Gastroesophageal sphincter (tissue), 4 donors: ENCODE measurements around the gene MMP24. TPM values are rescaled to one million over a fixed set of nuclear protein-coding genes. Genes with fewer than 3 reads are reported as not detected.

ENCODE experiments used
- ATAC-seq: fragments of 150-250 bp; one replicate; pipeline ENCODE4 v1.9.1; 2016; ENCODE audit warnings: mild to moderate bottlenecking, moderate library complexity
- H3K27ac ChIP-seq, 4 donors: fragments of 200-600 bp; sonication (generic) in 3 of 4; 1 replicate in 3 of 4; 2 replicates in 1 of 4; pipeline ENCODE4 v1.5.1; 2016 to 2019
- H3K27me3 ChIP-seq: fragments of 200-600 bp; sonication (generic); one replicate; pipeline ENCODE4 v1.5.1; 2019
- H3K36me3 ChIP-seq, 2 donors: fragments of 200-600 bp; sonication (generic); one replicate each; pipeline ENCODE4 v1.5.1; 2019; ENCODE audit warnings: control low read depth in 1 of 2
- H3K4me1 ChIP-seq, 3 donors: fragments of 200-600 bp; sonication (generic); 1 replicate in 2 of 3; 2 replicates in 1 of 3; pipeline ENCODE4 v1.5.1; 2016 to 2019; ENCODE audit warnings: control low read depth in 2 of 3
- H3K4me3 ChIP-seq, 2 donors: fragments of 200-600 bp; sonication (generic); one replicate each; pipeline ENCODE4 v1.5.1; 2019; ENCODE audit warnings: mild to moderate bottlenecking in 1 of 2, moderate library complexity in 1 of 2
- H3K9me3 ChIP-seq, 3 donors: fragments of 200-600 bp; sonication (generic); one replicate each; pipeline ENCODE4 v1.5.1; 2017 to 2019; ENCODE audit warnings: control low read depth in 2 of 3
- CTCF ChIP-seq, 4 experiments: fragments of 200-600 bp in 2 of 4; fragments of 450-650 bp in 2 of 4; sonication (generic) in 1 of 4; IDR thresholded peaks; one replicate each; pipeline ENCODE4 v1.5.1; 2017 to 2019; ENCODE audit warnings: antibody characterized with exemption in 4 of 4, mild to moderate bottlenecking in 2 of 4, moderate library complexity in 2 of 4
- EP300 ChIP-seq: sonication (generic); formaldehyde crosslinking; IDR thresholded peaks from one replicate; pipeline ENCODE4 v1.6.1; 2017; ENCODE audit warnings: antibody characterized with exemption, mild to moderate bottlenecking
- POLR2A ChIP-seq, 2 donors: fragments of 450-650 bp; IDR thresholded peaks; one replicate each; pipeline ENCODE4 v1.6.1; 2017; ENCODE audit warnings: antibody characterized with exemption in 2 of 2, mild to moderate bottlenecking in 2 of 2, moderate library complexity in 1 of 2
- POLR2AphosphoS5 ChIP-seq: sonication (generic); formaldehyde crosslinking; IDR thresholded peaks from one replicate; pipeline ENCODE4 v1.6.1; 2017; ENCODE audit warnings: antibody characterized with exemption
- WGBS, 2 donors: methylation state at CpG; one replicate each; pipeline ENCODE4 v1.1.5; 2018; ENCODE audit warnings: low coverage in 1 of 2; 5-methylcytosine and 5-hydroxymethylcytosine counted together
- total RNA-seq, 4 donors: library from RNA; depleted of rRNA; stranded (reverse); fragments of >200 nt; gene quantifications; one replicate each; pipeline ENCODE4 v1.1.0, GENCODE V29; 2016

Gene MMP24
- total RNA-seq, 4 donors from 2014 or later: 0.47 to 3.4 (median 1.8) TPM

GRCh38 chr20:35276408-35276807 lies 49.9 kb downstream of the MMP24 start:
- Histone ChIP-seq H3K27ac (peak overlapping the region in 3 of 4 donors; percentile 94 to 99 (median 96)), H3K27me3 (no peaks in the 10 kb centered on the region), H3K4me3 (peak overlapping the region in 1 of 2 donors; percentile 72), H3K4me1 (peaks cover 4 to 32% (median 12%) of the 10 kb centered on the region in 3 donors), H3K36me3 (peaks cover 0 to 46% of the 10 kb centered on the region in 2 donors), H3K9me3 (no peaks in the 10 kb centered on the region)
- WGBS, 2 donors: 80% methylated on average over 3 of the region's 6 CpGs; no CpG with 5 or more reads in 1 of the 2 donors
- TF ChIP-seq CTCF (IDR thresholded peaks at IDR 0.05) (no peak), POLR2A (IDR thresholded peaks at IDR 0.05) (no peak), EP300 (no peak), POLR2AphosphoS5 (no peak)
- ATAC-seq: no peak

- peaks cover 4 to 34% (median 12%) of the 10 kb centered on the region in 3 donors for H3K4me1 ChIP-seq
- peaks cover 0 to 39% of the 10 kb centered on the region in 2 donors for H3K36me3 ChIP-seq
- TF ChIP-seq EP300 (no peak), CTCF (IDR thresholded peaks at IDR 0.05) (no peak), POLR2A (IDR thresholded peaks at IDR 0.05) (no peak), POLR2AphosphoS5 (no peak)
- H3K27ac ChIP-seq: peak overlapping the region; percentile 92 to 99 (median 95)
- ATAC-seq: no peak
- no peaks in the 10 kb centered on the region for H3K9me3 ChIP-seq
- peak overlapping the region; percentile 63 to 72 for H3K4me3 ChIP-seq
- H3K27me3 ChIP-seq: no peaks in the 10 kb centered on the region
- 0 to 18% methylated on average over 6 of the region's 10 CpGs for WGBS, 2 donors
Observed at GRCh38 chr20:35277127-35277526, 50.6 kb downstream of the MMP24 start.

- TF ChIP-seq POLR2A (IDR thresholded peaks at IDR 0.05): peak; percentile 96 to 97
- peak in 2 of 4 experiments; percentile 10 to 41 for TF ChIP-seq CTCF (IDR thresholded peaks at IDR 0.05)
- no peak for TF ChIP-seq EP300
- TF ChIP-seq POLR2AphosphoS5: peak; percentile 99
- H3K27ac ChIP-seq: peak within 1 kb of the TSS; percentile 92 to 99 (median 95)
- peaks cover 4 to 40% (median 12%) of the 10 kb centered on the region in 3 donors for H3K4me1 ChIP-seq
- ATAC-seq: peak; percentile 96
- WGBS, 2 donors: 0% methylated on average over 12 of the region's 76 CpGs; no CpG with 5 or more reads in 1 of the 2 donors
- H3K4me3 ChIP-seq: peak within 1 kb of the TSS; percentile 63 to 72
- H3K27me3 ChIP-seq: no peaks in the 10 kb centered on the region
- peaks cover 0 to 39% of the 10 kb centered on the region in 2 donors for H3K36me3 ChIP-seq
- no peaks in the 10 kb centered on the region for H3K9me3 ChIP-seq
Observed at GRCh38 chr20:35277531-35278395, 51.3 kb downstream of the MMP24 start, which contains the start of gene MMP24OS. Gene MMP24OS (minus strand): TSS chr20:35278122. CDS start chr20:35277929, 193 bp downstream.

DNA sequence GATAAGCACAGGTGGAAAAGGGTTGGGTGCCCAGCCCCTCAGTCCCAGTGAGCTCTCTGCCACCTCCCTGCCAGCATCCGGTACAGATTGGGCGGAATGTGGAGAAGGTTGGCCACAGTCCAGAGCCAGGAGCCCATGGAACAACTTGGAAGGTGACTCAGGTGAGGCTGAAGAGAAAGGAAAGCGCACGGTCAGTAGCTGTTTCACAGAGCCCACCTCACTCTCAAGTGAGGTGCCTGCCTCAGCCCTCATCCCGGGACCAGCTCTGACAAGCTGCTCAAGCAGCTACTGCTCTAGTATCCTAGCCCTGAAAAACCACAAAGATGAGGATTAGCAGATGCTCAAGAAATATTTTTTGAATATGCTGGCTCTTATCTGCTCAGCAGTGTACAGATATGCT lies 52.5 kb downstream of the MMP24 start:
- Histone ChIP-seq H3K27me3 (no peaks in the 10 kb centered on the region), H3K27ac (peak overlapping the region; percentile 92 to 99 (median 95)), H3K4me3 (no peak overlapping the region), H3K4me1 (peaks cover 9 to 53% (median 24%) of the 10 kb centered on the region in 3 donors), H3K36me3 (peaks cover 0 to 39% of the 10 kb centered on the region in 2 donors), H3K9me3 (no peaks in the 10 kb centered on the region)
- TF ChIP-seq POLR2AphosphoS5: no peak
- TF ChIP-seq POLR2A (IDR thresholded peaks at IDR 0.05): no peak
- no peak for TF ChIP-seq EP300
- TF ChIP-seq CTCF (IDR thresholded peaks at IDR 0.05): no peak
- WGBS, 2 donors: 80% methylated on average over 1 of the region's 5 CpGs
- ATAC-seq: no peak
